ENCODE results near the gene IQCE. TPM values are rescaled to one million over a fixed set of nuclear protein-coding genes. Genes with fewer than 3 reads are reported as not detected.

IQCE gene
- total RNA-seq, 2 donors from 2014 or later = 6.6 to 9.1 TPM

DNA sequence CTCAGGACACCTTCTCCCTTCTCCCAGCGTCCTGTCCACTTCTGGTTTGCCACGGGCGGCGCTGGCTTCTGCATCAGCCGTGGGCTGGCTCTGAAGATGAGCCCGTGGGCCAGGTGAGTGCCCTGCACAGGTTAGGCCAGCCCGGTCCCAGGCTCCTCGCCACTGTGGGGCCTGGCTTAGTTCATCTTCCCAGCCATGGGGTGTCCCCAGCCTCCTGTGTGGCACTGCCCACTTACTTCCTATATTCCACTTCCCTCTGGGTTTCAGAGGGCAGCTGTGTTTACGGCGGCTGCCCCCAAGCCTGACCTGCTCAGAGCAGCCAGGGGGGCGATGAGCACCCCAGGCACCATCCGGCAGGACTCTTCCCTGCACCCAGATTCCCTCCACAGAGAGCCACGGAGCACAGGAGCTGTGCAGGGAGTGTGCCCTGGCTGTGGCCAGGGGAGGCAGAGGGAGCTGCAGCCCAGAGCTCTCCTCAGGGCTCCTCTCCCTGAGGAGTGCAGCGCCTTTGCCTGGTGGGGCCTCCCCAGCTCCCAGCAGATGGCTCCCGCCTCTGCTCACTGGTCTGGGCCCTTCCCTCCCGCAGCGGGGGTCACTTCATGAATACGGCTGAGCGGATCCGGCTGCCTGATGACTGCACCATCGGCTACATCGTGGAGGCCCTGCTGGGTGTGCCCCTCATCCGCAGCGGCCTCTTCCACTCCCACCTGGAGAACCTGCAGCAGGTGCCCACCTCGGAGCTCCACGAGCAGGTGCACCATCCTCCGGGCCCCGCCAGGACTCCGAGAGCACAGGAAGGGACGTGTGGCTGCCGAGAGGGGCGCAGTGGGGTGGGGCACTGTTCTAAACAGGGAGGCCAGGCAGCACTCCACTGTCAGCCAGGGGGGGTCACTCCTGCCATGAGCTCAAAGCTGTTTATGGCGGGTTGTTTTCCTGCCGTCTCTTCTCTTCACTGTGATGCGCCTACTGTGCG is 32.8 kb upstream of the IQCE start:
- Histone ChIP-seq H3K27ac (no peak overlapping the region), H3K27me3 (no peaks in the 10 kb centered on the region), H3K9me3 (no peaks in the 10 kb centered on the region), H3K4me1 (peaks cover 0 to 93% of the 10 kb centered on the region in 2 donors), H3K4me3 (no peak overlapping the region), H3K36me3 (peaks cover 12% of the 10 kb centered on the region)
- DNase-seq (ENCODE audit: low spot score) = no peak
- TF ChIP-seq, protein P1, sequence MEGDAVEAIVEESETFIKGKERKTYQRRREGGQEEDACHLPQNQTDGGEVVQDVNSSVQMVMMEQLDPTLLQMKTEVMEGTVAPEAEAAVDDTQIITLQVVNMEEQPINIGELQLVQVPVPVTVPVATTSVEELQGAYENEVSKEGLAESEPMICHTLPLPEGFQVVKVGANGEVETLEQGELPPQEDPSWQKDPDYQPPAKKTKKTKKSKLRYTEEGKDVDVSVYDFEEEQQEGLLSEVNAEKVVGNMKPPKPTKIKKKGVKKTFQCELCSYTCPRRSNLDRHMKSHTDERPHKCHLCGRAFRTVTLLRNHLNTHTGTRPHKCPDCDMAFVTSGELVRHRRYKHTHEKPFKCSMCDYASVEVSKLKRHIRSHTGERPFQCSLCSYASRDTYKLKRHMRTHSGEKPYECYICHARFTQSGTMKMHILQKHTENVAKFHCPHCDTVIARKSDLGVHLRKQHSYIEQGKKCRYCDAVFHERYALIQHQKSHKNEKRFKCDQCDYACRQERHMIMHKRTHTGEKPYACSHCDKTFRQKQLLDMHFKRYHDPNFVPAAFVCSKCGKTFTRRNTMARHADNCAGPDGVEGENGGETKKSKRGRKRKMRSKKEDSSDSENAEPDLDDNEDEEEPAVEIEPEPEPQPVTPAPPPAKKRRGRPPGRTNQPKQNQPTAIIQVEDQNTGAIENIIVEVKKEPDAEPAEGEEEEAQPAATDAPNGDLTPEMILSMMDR (IDR thresholded peaks at IDR 0.05) = no peak

- TF ChIP-seq, protein P1 (IDR thresholded peaks at IDR 0.05) = no peak
- H3K27ac ChIP-seq = no peak overlapping the region
- H3K4me1 ChIP-seq = peaks cover 0 to 92% of the 10 kb centered on the region in 2 donors
- H3K4me3 ChIP-seq = no peak overlapping the region
- peaks cover 12% of the 10 kb centered on the region for H3K36me3 ChIP-seq
- no peak for DNase-seq (ENCODE audit: low spot score)
- no peaks in the 10 kb centered on the region for H3K27me3 ChIP-seq
- no peaks in the 10 kb centered on the region for H3K9me3 ChIP-seq
Observed at GRCh38 chr7:2526659-2527504, 31.9 kb upstream of the IQCE start.

GRCh38 chr7:2527505-2528467 is 31.0 kb upstream of the IQCE start:
- Histone ChIP-seq H3K4me3 (no peak overlapping the region), H3K27ac (no peak overlapping the region), H3K27me3 (no peaks in the 10 kb centered on the region), H3K36me3 (peaks cover 12% of the 10 kb centered on the region), H3K9me3 (no peaks in the 10 kb centered on the region), H3K4me1 (peaks cover 0 to 83% of the 10 kb centered on the region in 2 donors)
- TF ChIP-seq, protein P1 (IDR thresholded peaks at IDR 0.05) = no peak
- no peak for DNase-seq (ENCODE audit: low spot score)

DNA sequence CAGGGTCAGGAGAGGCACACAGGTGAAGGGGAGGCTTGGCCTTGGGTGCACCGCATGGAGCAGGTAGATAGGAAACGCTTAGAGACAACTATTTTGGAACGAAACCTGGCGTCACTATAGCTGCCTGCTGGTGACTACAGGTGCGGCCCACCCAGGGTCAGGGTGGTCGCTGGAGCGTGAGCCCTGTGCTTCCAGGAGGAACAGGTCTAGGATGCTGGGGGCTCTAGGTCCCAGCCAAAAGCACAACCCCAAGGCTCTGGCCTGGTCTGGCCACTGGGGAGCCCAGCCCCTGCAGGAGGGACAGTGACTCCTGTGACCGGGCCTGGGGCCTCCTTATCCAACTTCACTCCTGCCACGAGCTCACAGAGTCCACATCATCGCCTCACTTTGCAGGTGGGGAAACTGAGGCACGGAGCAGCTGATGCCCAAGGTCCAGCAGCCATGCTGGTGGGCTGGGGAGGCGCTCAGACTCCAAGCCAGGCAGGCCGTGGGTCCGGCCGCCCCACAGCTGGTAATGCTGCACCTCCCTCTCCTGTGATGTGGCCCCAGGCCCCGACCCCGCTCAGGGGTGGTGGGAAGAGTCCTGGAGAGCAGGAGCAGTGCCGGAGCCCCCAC is 30.2 kb upstream of the IQCE start:
- Histone ChIP-seq H3K4me3 (no peak overlapping the region), H3K4me1 (peaks cover 0 to 75% of the 10 kb centered on the region in 2 donors), H3K36me3 (peaks cover 12% of the 10 kb centered on the region), H3K27ac (peak overlapping the region in 1 of 2 donors; percentile 10), H3K9me3 (no peaks in the 10 kb centered on the region), H3K27me3 (no peaks in the 10 kb centered on the region)
- no peak for DNase-seq (ENCODE audit: low spot score)
- TF ChIP-seq, protein P1 (IDR thresholded peaks at IDR 0.05) = no peak

All from right atrium auricular region (tissue), 2 donors.